Medulla oblongata (tissue), 1 donor: Measurements from ENCODE around the gene DCLK2.

Source experiments
- DNase-seq: peaks from one replicate; pipeline ENCODE4 v3.0.0-alpha.2; 2015; ENCODE audit errors: extremely low spot score

The DCLK2 gene

GRCh38 chr4:150078041-150078578 is at the start of gene DCLK2:
DCLK2 (plus strand) TSS chr4:150078445; CDS start chr4:150079028, 583 bp downstream.
- peak; percentile 73 for DNase-seq

GRCh38 chr4:150032541-150032940 is 45.7 kb upstream of the DCLK2 start:
- no peak for DNase-seq

- DNase-seq = no peak
These were observed 45.2 kb upstream of the DCLK2 start for GRCh38 chr4:150033081-150033480.

GRCh38 chr4:150033901-150034300 is 44.3 kb upstream of the DCLK2 start:
- DNase-seq = no peak

GRCh38 chr4:150037251-150037856 is 40.9 kb upstream of the DCLK2 start:
- DNase-seq = no peak

- no peak for DNase-seq
These were observed 39.7 kb upstream of the DCLK2 start for GRCh38 chr4:150038335-150039076.

GRCh38 chr4:150039274-150040127 is 38.7 kb upstream of the DCLK2 start:
- no peak for DNase-seq

GRCh38 chr4:150044517-150044916 is 33.7 kb upstream of the DCLK2 start:
- no peak for DNase-seq

GRCh38 chr4:150045410-150045809 is 32.8 kb upstream of the DCLK2 start:
- no peak for DNase-seq

- no peak for DNase-seq
These were observed 31.5 kb upstream of the DCLK2 start for GRCh38 chr4:150046728-150047217.

GRCh38 chr4:150047546-150047945 is 30.7 kb upstream of the DCLK2 start:
- no peak for DNase-seq

GRCh38 chr4:150049682-150050081 is 28.6 kb upstream of the DCLK2 start:
- no peak for DNase-seq

GRCh38 chr4:150050566-150050965 is 27.7 kb upstream of the DCLK2 start:
- no peak for DNase-seq

- DNase-seq = no peak
These were observed 27.1 kb upstream of the DCLK2 start for GRCh38 chr4:150051111-150051510.

- no peak for DNase-seq
These were observed 22.8 kb upstream of the DCLK2 start for GRCh38 chr4:150055467-150055866.

- DNase-seq = no peak
These were observed 21.7 kb upstream of the DCLK2 start for GRCh38 chr4:150056569-150056968.

GRCh38 chr4:150061086-150061776 is 17.0 kb upstream of the DCLK2 start:
- DNase-seq = no peak

GRCh38 chr4:150063128-150063527 is 15.1 kb upstream of the DCLK2 start:
- peak; percentile 35 for DNase-seq

- no peak for DNase-seq
These were observed 12.5 kb upstream of the DCLK2 start for GRCh38 chr4:150065740-150066139.

GRCh38 chr4:150067859-150068258 is 10.4 kb upstream of the DCLK2 start:
- DNase-seq = no peak

GRCh38 chr4:150068300-150068960 is 9.8 kb upstream of the DCLK2 start:
- no peak for DNase-seq
